Cerebellar cortex (tissue), 1 donor: Measurements from ENCODE around the gene DTYMK.
"Not testable (repeated sequence)": the region's sequence is repeated elsewhere in the genome, so short reads cannot be mapped to it uniquely, and the experiment has no call there.

Source experiments
- DNase-seq: peaks from one replicate; pipeline ENCODE4 v3.0.0-alpha.2; 2015; ENCODE audit warnings: low spot score

Gene DTYMK

GRCh38 chr2:241672243-241673188 is 14.1 kb downstream of the DTYMK start:
- DNase-seq, result no peak

GRCh38 chr2:241671457-241672240 is 15.0 kb downstream of the DTYMK start:
- DNase-seq, result no peak

GRCh38 chr2:241670333-241671110 is 16.1 kb downstream of the DTYMK start:
- DNase-seq, result no peak

GRCh38 chr2:241668839-241669238 is 17.8 kb downstream of the DTYMK start:
- no peak for DNase-seq

- no peak for DNase-seq
Measured at GRCh38 chr2:241668354-241668753, 18.3 kb downstream of the DTYMK start.

- DNase-seq, result no peak
Measured at GRCh38 chr2:241666627-241667400, 19.8 kb downstream of the DTYMK start.

- no peak for DNase-seq
Measured at GRCh38 chr2:241665731-241666440, 20.7 kb downstream of the DTYMK start.

- not testable (repeated sequence) for DNase-seq
Measured at GRCh38 chr2:241662731-241663130, 23.9 kb downstream of the DTYMK start.

GRCh38 chr2:241660593-241661213 is 25.9 kb downstream of the DTYMK start:
- no peak for DNase-seq

- peak; percentile 85 for DNase-seq
Measured at GRCh38 chr2:241659150-241659739, 27.4 kb downstream of the DTYMK start.

GRCh38 chr2:241658296-241658695 is 28.3 kb downstream of the DTYMK start:
- DNase-seq, result no peak

GRCh38 chr2:241657786-241658254 is 28.8 kb downstream of the DTYMK start:
- DNase-seq, result no peak

- no peak for DNase-seq
Measured at GRCh38 chr2:241656190-241656741, 30.3 kb downstream of the DTYMK start.

GRCh38 chr2:241655516-241656189 is 31.0 kb downstream of the DTYMK start:
- DNase-seq, result no peak

- no peak for DNase-seq
Measured at GRCh38 chr2:241654551-241654950, 32.1 kb downstream of the DTYMK start.

- DNase-seq, result no peak
Measured at GRCh38 chr2:241653210-241653750, 33.3 kb downstream of the DTYMK start.

- DNase-seq, result no peak
Measured at GRCh38 chr2:241652722-241653121, 33.9 kb downstream of the DTYMK start.

- DNase-seq, result no peak
Measured at GRCh38 chr2:241652142-241652541, 34.5 kb downstream of the DTYMK start.

GRCh38 chr2:241649927-241650326 is 36.7 kb downstream of the DTYMK start:
- DNase-seq, result no peak
